Measurements from ENCODE around the gene LSP1.

The LSP1 gene

GRCh38 chr11:1848640-1849430 is 4.0 kb upstream of the LSP1 start:
- DNase-seq (ENCODE audit: low read depth in 1 of 2, low spot score in 1 of 2): no peak
- no peak for TF ChIP-seq JUND (IDR thresholded peaks at IDR 0.05; ENCODE audit: low read depth)
- in situ Hi-C loops (cut with HindIII; ENCODE audit: low pct_unique_long_range_greater_than_20kb, low sequenced_read_pairs): no loop called here

GRCh38 chr11:1851468-1852180 is 1.3 kb upstream of the LSP1 start:
- in situ Hi-C loops (cut with HindIII; ENCODE audit: low pct_unique_long_range_greater_than_20kb, low sequenced_read_pairs): no loop called here
- no peak for DNase-seq (ENCODE audit: low read depth in 1 of 2, low spot score in 1 of 2)
- no peak for TF ChIP-seq JUND (IDR thresholded peaks at IDR 0.05; ENCODE audit: low read depth)

- TF ChIP-seq JUND (IDR thresholded peaks at IDR 0.05; ENCODE audit: low read depth): no peak
- no peak for DNase-seq (ENCODE audit: low read depth in 1 of 2, low spot score in 1 of 2)
- in situ Hi-C loops (cut with HindIII; ENCODE audit: low pct_unique_long_range_greater_than_20kb, low sequenced_read_pairs): no loop called here
Observed at GRCh38 chr11:1852271-1852876, 510 bp upstream of the LSP1 start.

GRCh38 chr11:1853376-1854131 is 670 bp downstream of the LSP1 start:
- TF ChIP-seq JUND (IDR thresholded peaks at IDR 0.05; ENCODE audit: low read depth): no peak
- in situ Hi-C loops (cut with HindIII; ENCODE audit: low pct_unique_long_range_greater_than_20kb, low sequenced_read_pairs): no loop called here
- DNase-seq (ENCODE audit: low read depth in 1 of 2, low spot score in 1 of 2): no peak

GRCh38 chr11:1854132-1854948 is 1.5 kb downstream of the LSP1 start:
- no peak for TF ChIP-seq JUND (IDR thresholded peaks at IDR 0.05; ENCODE audit: low read depth)
- in situ Hi-C loops (cut with HindIII; ENCODE audit: low pct_unique_long_range_greater_than_20kb, low sequenced_read_pairs): no loop called here
- no peak for DNase-seq (ENCODE audit: low read depth in 1 of 2, low spot score in 1 of 2)

- DNase-seq (ENCODE audit: low read depth in 1 of 2, low spot score in 1 of 2): no peak
- in situ Hi-C loops (cut with HindIII; ENCODE audit: low pct_unique_long_range_greater_than_20kb, low sequenced_read_pairs): no loop called here
- no peak for TF ChIP-seq JUND (IDR thresholded peaks at IDR 0.05; ENCODE audit: low read depth)
Observed at GRCh38 chr11:1854949-1855885, 2.3 kb downstream of the LSP1 start.

- in situ Hi-C loops (cut with HindIII; ENCODE audit: low pct_unique_long_range_greater_than_20kb, low sequenced_read_pairs): no loop called here
- no peak for DNase-seq (ENCODE audit: low read depth in 1 of 2, low spot score in 1 of 2)
- no peak for TF ChIP-seq JUND (IDR thresholded peaks at IDR 0.05; ENCODE audit: low read depth)
Observed at GRCh38 chr11:1855886-1856265, 3.0 kb downstream of the LSP1 start.

GRCh38 chr11:1856306-1857005 is 3.6 kb downstream of the LSP1 start:
- in situ Hi-C loops (cut with HindIII; ENCODE audit: low pct_unique_long_range_greater_than_20kb, low sequenced_read_pairs): no loop called here
- TF ChIP-seq JUND (IDR thresholded peaks at IDR 0.05; ENCODE audit: low read depth): no peak
- no peak for DNase-seq (ENCODE audit: low read depth in 1 of 2, low spot score in 1 of 2)

- TF ChIP-seq JUND (IDR thresholded peaks at IDR 0.05; ENCODE audit: low read depth): no peak
- in situ Hi-C loops (cut with HindIII; ENCODE audit: low pct_unique_long_range_greater_than_20kb, low sequenced_read_pairs): no loop called here
- no peak for DNase-seq (ENCODE audit: low read depth in 1 of 2, low spot score in 1 of 2)
Observed at GRCh38 chr11:1857064-1857463, 4.2 kb downstream of the LSP1 start.

GRCh38 chr11:1858154-1858553 is 5.3 kb downstream of the LSP1 start:
- no peak for TF ChIP-seq JUND (IDR thresholded peaks at IDR 0.05; ENCODE audit: low read depth)
- in situ Hi-C loops (cut with HindIII; ENCODE audit: low pct_unique_long_range_greater_than_20kb, low sequenced_read_pairs): no loop called here
- DNase-seq (ENCODE audit: low read depth in 1 of 2, low spot score in 1 of 2): no peak

All from T47D (cell line).